NCI-H2107 (cell line): ENCODE measurements around the gene PHLDA2.

Experiments used
- DNase-seq: peaks from one replicate; lab custom pipeline; 2025; lab: John Stamatoyannopoulos, UW

Gene PHLDA2

DNA sequence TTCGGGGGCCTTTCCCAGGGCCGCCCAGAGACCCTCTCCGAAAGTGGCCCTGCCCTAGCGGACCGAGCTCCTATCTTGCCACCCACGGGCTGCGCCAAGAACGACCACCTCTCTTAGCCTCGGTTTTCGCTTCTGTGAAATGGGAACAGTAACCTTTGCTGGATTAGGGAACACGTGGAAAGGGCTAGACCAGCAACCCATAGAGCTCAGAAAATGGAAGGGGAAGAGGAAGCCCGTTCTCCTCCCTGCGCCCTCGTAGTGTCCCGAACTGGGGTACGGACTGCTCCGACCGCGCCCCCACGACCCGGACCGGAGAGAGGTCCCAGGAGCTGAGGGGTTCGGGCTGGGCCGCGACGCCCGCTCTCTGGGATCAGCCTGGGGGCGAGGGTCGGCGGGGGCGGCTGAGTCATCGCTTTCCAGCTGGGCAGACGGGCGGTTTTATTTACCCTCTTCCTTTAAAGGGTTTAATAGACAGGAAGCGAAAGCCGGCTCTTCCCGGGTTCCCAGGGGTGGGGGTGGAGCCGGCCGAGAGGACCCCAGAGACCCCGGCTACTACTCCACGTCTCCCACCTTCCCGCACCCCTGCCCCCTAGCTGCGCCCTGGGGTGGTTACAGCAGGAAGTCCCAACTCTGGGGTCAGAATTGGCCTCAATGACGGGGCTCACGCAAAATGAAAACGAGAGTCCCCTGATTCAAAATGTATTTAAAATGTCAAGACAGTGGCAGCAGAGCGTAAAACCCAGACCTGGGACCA lies 907 bp upstream of the PHLDA2 start:
- no peak for DNase-seq

DNA sequence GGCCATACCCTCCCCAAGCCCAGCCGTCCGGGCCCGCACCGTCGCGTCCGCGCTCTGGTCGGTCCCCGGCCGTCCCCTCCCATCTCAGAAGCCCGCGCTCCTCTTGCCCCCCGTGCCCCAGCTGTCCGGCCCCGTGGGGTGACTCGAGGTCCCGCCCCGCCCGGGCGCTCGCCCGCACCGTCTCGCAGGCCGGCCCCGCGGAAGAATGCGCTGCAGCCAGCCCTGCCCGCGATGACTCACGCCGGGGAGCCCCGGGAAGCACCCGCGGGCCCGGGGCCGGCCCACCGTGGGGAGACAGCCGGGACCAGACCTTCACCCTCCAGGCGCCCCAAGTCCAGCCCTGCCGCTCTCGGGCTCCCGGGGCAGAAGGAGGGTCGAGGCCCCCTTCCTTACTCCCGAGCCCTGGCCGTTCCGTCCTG lies 320 bp upstream of the PHLDA2 start:
- DNase-seq: no peak

DNA sequence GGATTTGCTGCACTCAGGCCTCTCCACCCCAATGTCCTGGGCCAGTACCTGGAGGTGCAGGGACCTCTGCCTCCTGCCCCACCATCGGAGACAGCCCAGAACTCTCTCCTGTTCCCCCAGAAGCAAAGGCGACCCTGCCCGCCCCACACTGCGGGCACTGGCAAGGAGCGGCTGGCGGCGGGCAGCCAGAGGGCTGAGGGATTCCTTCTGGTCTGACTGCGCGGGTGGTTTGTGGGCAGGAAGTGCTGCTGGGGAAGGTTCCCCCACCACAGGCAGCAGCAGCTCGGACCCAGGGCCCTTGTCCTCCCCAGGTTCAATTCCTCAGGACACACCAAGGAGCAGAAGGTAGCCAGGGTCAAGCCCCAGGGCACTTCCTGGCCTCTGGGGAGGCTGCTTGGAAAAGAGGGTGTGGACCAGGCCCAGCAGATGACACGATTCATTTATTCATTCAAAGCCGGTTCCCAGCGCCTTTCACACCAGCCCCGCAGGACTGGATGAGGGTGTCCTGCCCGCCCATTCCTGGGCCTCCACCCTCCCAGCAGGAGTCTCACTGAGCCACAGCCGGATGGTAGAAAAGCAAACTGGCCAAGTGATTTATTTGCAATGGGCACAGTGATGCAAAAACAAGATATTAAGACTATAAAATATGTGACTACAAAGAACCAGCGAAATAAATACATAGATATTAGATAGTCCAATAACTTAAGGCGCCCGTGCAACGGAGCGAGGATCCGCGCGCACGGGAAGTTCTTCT lies 1.2 kb downstream of the PHLDA2 start:
- DNase-seq: no peak

DNA sequence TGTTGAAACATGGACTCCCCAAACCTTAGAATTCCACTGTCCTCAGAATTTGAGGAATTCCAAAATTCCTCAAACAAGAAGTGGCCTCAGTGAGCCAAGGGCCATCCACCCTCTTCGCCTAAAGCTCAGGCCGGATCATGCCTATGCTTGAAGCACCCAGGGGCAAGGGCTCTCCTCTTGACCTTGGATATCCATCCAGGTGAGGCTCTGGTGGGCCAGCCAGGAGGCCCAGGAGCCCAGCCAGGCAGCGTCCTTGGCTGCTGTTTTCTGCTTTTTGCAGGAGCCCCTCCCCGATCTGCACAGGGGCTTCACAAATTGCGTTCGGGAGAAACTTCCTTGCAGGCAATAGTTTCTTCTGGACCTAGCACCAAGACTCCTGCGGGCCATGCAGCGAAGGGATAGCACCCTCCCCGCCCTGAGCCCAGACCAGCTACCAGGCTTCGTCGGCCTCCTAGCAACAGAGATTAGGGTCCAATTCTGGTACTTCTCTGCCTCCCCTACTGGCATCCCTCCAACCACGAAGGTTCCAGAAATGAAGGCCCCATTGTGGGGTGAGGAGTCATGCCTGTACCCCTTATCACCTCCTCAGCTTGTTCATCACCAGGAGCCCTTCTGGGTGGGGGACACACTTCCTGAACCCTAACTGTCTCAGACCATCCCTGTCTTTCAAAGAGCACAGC lies 2.0 kb downstream of the PHLDA2 start:
- DNase-seq: no peak

DNA sequence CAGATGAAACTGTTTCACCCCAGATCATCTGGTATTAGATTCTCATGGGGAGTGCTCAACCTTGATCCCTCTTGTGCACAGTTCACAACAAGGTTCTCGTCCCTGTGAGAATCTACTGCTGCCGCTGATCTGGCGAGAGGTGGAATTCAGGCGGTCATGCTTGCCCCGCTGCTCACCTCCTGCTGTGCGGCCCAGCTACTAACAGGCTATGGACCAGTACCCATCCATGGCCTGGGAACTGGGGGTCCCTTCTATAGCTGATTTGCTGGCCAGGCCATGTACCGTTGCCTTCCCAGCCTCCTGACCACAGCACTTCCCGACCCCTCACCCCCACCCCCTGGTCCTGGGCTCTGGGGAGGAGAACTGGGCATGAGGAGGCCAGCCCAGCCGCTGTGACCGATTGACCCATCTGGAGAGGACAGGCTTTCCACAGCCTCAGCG lies 2.6 kb downstream of the PHLDA2 start:
- DNase-seq: no peak

GRCh38 chr11:2924821-2925675 lies 4.2 kb downstream of the PHLDA2 start:
- DNase-seq: no peak

- no peak for DNase-seq
Observed at GRCh38 chr11:2924381-2924780, 4.8 kb downstream of the PHLDA2 start.

- no peak for DNase-seq
Observed at GRCh38 chr11:2923446-2924375, 5.5 kb downstream of the PHLDA2 start.

DNA sequence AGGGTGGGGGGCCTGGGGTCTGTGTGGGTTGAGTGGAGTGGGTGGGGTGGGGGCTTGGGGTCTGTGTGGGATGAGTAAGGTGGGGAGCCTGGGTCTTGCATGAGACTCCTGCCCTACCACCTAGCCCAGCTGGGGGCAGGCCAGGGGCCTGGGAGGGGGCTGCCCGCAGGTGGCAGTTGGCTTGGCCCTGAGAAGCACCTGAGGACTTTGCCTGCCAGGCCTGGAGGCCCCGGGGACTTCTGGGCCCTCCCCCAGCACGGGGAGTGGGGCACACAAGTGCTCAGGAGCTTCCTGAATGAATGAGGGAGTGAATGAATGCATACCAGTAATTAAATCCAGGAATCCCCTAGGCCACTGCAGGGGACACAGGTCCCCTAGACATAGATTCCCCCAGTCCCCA lies 6.6 kb downstream of the PHLDA2 start:
- no peak for DNase-seq

GRCh38 chr11:2921742-2922493 lies 7.3 kb downstream of the PHLDA2 start:
- DNase-seq: no peak

DNA sequence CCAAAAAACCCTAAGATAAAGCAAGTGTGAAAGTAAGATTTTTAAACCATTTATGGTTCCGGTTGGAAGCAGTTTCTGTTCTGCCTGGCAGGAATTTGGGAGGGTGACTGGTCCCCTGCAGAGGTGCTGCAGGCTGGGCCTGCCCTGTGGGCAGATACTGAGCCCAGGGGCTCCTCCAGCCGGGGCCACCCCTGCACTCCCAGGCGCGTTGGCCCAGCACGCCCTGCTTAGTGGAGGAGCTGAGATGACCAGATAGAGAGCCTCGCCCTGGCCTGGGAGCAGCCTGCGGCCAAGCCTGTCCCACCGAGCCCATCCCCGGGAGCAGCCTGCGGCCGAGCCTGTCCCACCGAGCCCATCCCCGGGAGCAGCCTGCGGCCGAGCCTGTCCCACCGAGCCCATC lies 8.0 kb downstream of the PHLDA2 start:
- DNase-seq: no peak

- no peak for DNase-seq
Observed at GRCh38 chr11:2920343-2920742, 8.9 kb downstream of the PHLDA2 start.

DNA sequence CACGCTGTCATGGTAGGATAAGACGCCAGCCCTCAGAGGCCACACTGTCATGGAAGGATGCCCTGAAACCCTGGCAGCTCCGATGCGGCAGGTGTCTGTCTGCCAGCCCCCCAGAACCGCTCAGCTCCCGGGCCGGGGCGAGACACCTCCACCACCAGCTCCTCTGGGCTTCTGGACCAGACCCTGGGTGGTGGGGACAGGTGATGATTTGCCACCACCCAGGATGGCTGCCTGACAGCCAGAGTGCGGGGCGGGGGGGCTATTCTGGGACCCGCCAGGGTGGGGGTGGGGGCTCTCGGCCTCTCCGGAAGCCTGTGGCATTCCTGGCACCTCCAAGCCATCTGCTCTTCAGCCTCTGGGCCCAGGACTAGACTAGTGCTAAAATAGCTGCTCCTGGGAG lies 9.4 kb downstream of the PHLDA2 start:
- DNase-seq: no peak

DNA sequence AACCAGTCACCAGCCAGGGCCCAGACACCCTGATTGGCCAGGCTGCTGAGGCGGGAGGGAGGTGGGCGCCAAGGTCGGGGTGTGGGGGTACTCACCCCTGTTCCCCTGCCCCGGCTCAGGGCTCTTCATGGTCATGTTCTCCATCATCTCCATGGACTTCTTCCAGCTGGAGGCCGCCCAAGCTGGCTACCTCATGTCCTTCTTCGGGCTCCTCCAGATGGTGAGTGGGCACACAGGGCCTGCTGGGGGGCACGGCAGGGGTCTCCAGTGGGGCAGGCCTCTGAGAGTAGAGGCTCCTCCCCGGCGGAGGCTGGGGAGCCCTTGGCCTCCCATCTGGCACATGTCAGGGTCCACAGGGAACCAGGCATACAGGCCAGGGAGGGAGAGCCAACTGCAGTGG lies 10.0 kb downstream of the PHLDA2 start:
- DNase-seq: no peak

DNA sequence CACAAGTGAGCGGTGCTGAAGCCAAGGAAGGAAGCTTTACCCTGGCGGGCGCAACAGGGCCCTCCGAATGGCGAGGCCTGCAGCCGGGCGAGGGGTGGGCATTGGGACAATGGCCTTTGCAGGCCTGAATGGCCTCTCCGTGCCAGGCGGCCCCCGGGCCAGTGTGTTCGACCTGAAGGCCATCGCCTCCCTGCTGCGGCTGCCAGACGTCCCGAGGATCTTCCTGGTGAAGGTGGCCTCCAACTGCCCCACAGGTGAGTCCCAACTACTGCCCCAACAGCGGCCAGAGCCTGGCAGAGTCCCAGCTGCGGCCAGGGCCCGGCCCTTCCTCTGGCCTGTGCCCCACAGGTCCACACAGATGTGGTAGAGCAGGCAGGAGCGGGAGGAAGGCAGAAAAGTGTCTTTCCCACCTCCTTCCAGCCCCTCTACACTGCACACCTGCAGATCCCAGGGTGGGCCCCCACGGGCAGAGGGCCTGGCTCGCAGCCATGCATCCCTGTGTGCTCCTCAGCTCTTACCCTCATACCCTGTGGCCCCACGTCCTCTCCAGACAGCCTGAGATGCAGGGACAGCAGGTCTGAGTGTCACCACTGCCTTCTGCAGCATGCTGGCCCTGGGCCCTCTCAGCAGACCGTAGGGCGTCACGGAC lies 11.3 kb downstream of the PHLDA2 start:
- DNase-seq: no peak

DNA sequence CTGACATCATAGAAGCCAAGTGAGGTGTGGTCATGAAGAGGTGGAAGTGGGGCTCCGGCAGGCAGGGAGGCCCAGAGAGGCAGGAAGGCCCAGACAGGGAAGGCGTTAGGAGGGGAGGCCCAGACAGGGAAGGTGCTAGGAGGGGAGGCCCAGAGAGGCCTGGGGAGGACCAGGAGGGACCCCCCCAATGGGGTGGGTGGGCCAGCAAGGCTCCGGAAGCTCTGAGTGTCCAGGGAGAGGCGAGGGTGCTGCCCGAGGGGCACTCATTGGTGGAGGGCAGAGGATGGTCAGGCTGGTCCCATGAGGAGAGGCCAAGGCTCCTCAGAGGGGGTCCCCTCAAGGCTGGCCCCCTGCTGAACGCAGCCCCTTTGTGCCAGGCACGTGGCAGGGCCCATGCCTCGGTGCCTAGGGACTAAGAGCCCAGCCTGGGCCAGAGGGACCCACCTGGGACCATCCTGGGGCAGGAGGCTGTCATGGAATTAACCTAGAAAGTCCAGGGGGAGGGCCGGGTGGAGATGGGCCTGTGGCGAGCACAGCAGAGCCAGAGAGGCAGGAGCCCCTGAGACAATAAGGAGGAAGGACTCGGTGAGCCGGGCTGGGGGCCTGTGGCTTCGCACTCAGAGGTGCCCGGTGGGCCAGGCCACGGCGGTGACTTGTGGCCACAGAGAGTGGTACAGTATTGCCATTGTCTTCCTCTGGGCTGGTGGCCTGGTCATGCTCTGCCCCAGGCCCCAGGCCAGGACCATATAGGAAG lies 12.2 kb downstream of the PHLDA2 start:
- no peak for DNase-seq

DNA sequence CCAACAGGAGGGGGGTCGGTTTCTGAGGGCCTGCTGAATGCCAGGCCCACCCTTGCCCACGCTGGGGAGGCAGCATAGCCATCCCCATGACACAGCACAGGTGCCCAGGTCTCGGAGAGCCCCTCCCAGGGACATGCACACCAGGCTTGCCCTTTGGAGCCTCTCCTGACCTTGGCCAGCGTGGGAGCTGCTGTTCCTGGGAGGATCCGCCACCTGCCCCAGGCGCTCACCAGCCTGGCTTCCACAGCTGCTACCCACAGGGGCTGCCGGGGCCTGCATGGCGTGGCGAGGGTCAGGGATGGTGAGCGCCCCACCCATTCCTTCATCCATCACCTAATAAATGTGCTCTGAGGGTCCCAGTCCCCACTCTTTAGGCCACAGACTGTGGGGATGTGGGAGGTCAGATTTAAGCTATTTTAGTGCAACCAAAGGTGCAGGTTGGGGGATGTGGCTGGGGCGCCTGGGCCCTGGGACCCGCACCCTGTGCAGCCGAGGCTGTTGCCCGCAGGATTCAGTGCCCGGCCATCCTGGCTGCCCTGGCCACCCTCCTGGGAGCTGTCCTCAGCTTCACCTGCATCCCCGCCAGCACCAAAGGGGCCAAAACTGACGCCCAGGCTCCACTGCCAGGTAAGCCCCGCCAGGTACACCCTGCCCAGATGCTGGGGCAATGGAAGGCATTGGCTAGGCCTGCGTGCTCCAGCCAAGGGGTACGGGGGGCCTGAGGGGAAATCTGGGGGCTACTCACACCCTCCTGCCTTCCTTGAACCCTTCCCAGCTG lies 12.9 kb downstream of the PHLDA2 start:
- DNase-seq: no peak

DNA sequence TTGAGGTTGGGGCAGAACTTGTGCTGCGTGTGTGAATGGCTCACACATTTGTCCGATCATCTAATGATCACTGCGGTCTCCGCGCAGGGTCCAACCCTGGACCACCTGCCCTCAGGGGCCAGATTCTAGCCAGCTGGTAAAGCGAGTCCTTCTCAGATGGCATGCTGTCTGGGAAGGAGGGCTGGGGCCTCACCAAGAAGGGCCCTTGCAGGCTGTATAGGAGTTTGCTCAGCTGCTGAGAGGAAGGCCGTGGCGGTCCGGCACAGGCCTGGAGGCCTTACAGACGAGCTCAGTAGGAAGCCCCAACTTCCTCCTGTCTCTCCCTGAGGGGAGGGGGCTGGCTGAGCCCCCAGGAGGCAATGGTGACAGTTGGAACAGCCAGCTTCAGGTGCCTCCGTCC lies 13.7 kb downstream of the PHLDA2 start:
- no peak for DNase-seq
